Fibroblast of lung (primary cell): ENCODE results near the gene BTG4.

Source experiments
- EZH2 ChIP-seq: IDR thresholded peaks from 2 replicates; pipeline ENCODE4 v1.5.1; 2012; ENCODE audit warnings: low read length, control low read depth, mild to moderate bottlenecking; ENCODE audit errors: missing control alignments
- TF ChIP-seq, protein P1 (sequence below), 2 donors: IDR thresholded peaks in 1 of 2; conservative IDR thresholded peaks in 1 of 2; 1 replicate in 1 of 2; 2 replicates in 1 of 2; pipeline ENCODE4 v1.5.1; 2011 to 2012; ENCODE audit warnings: low read length in 2 of 2, control low read depth in 1 of 2, inconsistent platforms in 1 of 2, low read depth in 1 of 2, mild to moderate bottlenecking in 1 of 2

DNA sequence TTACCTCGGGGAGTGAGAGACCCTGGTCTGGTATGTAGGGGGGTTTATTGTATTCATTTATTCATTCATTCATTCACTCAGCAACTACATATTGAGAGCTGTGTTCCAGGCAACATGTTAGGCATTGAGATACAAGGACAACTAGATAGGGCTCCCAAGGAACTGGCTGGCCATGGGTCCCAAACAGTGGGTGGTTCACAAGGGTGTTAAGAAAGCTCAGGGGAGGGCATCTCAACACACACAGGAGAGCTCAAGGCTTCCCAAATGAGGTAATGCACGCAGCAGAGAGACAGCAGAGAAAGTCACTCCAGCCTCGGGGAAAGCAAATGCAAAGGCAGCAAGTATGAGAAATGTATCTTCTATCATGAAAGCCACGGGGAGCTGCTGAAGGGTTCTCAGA, 51.8 kb downstream of the BTG4 start:
- TF ChIP-seq, protein P1, sequence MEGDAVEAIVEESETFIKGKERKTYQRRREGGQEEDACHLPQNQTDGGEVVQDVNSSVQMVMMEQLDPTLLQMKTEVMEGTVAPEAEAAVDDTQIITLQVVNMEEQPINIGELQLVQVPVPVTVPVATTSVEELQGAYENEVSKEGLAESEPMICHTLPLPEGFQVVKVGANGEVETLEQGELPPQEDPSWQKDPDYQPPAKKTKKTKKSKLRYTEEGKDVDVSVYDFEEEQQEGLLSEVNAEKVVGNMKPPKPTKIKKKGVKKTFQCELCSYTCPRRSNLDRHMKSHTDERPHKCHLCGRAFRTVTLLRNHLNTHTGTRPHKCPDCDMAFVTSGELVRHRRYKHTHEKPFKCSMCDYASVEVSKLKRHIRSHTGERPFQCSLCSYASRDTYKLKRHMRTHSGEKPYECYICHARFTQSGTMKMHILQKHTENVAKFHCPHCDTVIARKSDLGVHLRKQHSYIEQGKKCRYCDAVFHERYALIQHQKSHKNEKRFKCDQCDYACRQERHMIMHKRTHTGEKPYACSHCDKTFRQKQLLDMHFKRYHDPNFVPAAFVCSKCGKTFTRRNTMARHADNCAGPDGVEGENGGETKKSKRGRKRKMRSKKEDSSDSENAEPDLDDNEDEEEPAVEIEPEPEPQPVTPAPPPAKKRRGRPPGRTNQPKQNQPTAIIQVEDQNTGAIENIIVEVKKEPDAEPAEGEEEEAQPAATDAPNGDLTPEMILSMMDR (conservative IDR thresholded peaks at IDR 0.05 in 1 of 2, IDR thresholded peaks at IDR 0.05 in 1 of 2; ENCODE audit: low read depth in 1 of 2, low read length in 2 of 2) = no peak
- no peak for TF ChIP-seq EZH2
